ENCODE data around the gene TERT. TPM values are rescaled to one million over a fixed set of nuclear protein-coding genes. Genes with fewer than 3 reads are reported as not detected.

TERT gene
- total RNA-seq, 1 donor from 2014 or later: 0.28 TPM

- no peak overlapping the region for H3K4me3 Mint-ChIP-seq (ENCODE audit: unreplicated experiment)
- no peak overlapping the region for H3K27ac Mint-ChIP-seq (ENCODE audit: unreplicated experiment)
- no peaks in the 10 kb centered on the region for H3K4me1 Mint-ChIP-seq (ENCODE audit: unreplicated experiment)
- no peak for TF ChIP-seq CTCF (IDR thresholded peaks at IDR 0.05; ENCODE audit: unreplicated experiment)
- H3K9me3 Mint-ChIP-seq (ENCODE audit: unreplicated experiment): peaks cover 14% of the 10 kb centered on the region
- DNase-seq (ENCODE audit: low spot score): no peak
- H3K27me3 Mint-ChIP-seq (ENCODE audit: unreplicated experiment): peaks cover 7% of the 10 kb centered on the region
- H3K36me3 Mint-ChIP-seq (ENCODE audit: low read depth, unreplicated experiment): peaks cover 10% of the 10 kb centered on the region
Measured at GRCh38 chr5:1257841-1258240, 37.0 kb downstream of the TERT start.

- Mint-ChIP-seq H3K4me1 (ENCODE audit: unreplicated experiment) (no peaks in the 10 kb centered on the region), H3K27ac (ENCODE audit: unreplicated experiment) (no peak overlapping the region), H3K27me3 (ENCODE audit: unreplicated experiment) (peaks cover 7% of the 10 kb centered on the region), H3K9me3 (ENCODE audit: unreplicated experiment) (peaks cover 10% of the 10 kb centered on the region), H3K36me3 (ENCODE audit: low read depth, unreplicated experiment) (peaks cover 6% of the 10 kb centered on the region), H3K4me3 (ENCODE audit: unreplicated experiment) (no peak overlapping the region)
- DNase-seq (ENCODE audit: low spot score): no peak
- no peak for TF ChIP-seq CTCF (IDR thresholded peaks at IDR 0.05; ENCODE audit: unreplicated experiment)
Measured at GRCh38 chr5:1257363-1257762, 37.5 kb downstream of the TERT start.

- peaks cover 4% of the 10 kb centered on the region for H3K9me3 Mint-ChIP-seq (ENCODE audit: unreplicated experiment)
- DNase-seq (ENCODE audit: low spot score): no peak
- no peak overlapping the region for H3K4me3 Mint-ChIP-seq (ENCODE audit: unreplicated experiment)
- H3K36me3 Mint-ChIP-seq (ENCODE audit: low read depth, unreplicated experiment): peaks cover under 1% of the 10 kb centered on the region
- H3K27ac Mint-ChIP-seq (ENCODE audit: unreplicated experiment): no peak overlapping the region
- TF ChIP-seq CTCF (IDR thresholded peaks at IDR 0.05; ENCODE audit: unreplicated experiment): no peak
- peaks cover 7% of the 10 kb centered on the region for H3K27me3 Mint-ChIP-seq (ENCODE audit: unreplicated experiment)
- no peaks in the 10 kb centered on the region for H3K4me1 Mint-ChIP-seq (ENCODE audit: unreplicated experiment)
Measured at GRCh38 chr5:1256776-1257175, 38.1 kb downstream of the TERT start.

- DNase-seq (ENCODE audit: low spot score): no peak
- no peaks in the 10 kb centered on the region for H3K36me3 Mint-ChIP-seq (ENCODE audit: low read depth, unreplicated experiment)
- peaks cover 7% of the 10 kb centered on the region for H3K27me3 Mint-ChIP-seq (ENCODE audit: unreplicated experiment)
- TF ChIP-seq CTCF (IDR thresholded peaks at IDR 0.05; ENCODE audit: unreplicated experiment): no peak
- H3K9me3 Mint-ChIP-seq (ENCODE audit: unreplicated experiment): no peaks in the 10 kb centered on the region
- H3K27ac Mint-ChIP-seq (ENCODE audit: unreplicated experiment): no peak overlapping the region
- no peak overlapping the region for H3K4me3 Mint-ChIP-seq (ENCODE audit: unreplicated experiment)
- H3K4me1 Mint-ChIP-seq (ENCODE audit: unreplicated experiment): no peaks in the 10 kb centered on the region
Measured at GRCh38 chr5:1255081-1255561, 39.7 kb downstream of the TERT start.

- H3K9me3 Mint-ChIP-seq (ENCODE audit: unreplicated experiment): no peaks in the 10 kb centered on the region
- no peak overlapping the region for H3K4me3 Mint-ChIP-seq (ENCODE audit: unreplicated experiment)
- peaks cover 7% of the 10 kb centered on the region for H3K27me3 Mint-ChIP-seq (ENCODE audit: unreplicated experiment)
- H3K4me1 Mint-ChIP-seq (ENCODE audit: unreplicated experiment): no peaks in the 10 kb centered on the region
- H3K27ac Mint-ChIP-seq (ENCODE audit: unreplicated experiment): no peak overlapping the region
- TF ChIP-seq CTCF (IDR thresholded peaks at IDR 0.05; ENCODE audit: unreplicated experiment): no peak
- H3K36me3 Mint-ChIP-seq (ENCODE audit: low read depth, unreplicated experiment): no peaks in the 10 kb centered on the region
- DNase-seq (ENCODE audit: low spot score): no peak
Measured at GRCh38 chr5:1254196-1254595, 40.7 kb downstream of the TERT start.

Measured in endothelial cell (in vitro differentiated cells).